SW 1271 (cell line): ENCODE data around the gene STIL.
"Not testable (repeated sequence)": the region's sequence is repeated elsewhere in the genome, so short reads cannot be mapped to it uniquely, and the experiment has no call there.

ENCODE experiments used
- DNase-seq, 2 experiments: peaks; one replicate each; lab custom pipeline; 2025; lab: John Stamatoyannopoulos, UW

Gene STIL

DNA sequence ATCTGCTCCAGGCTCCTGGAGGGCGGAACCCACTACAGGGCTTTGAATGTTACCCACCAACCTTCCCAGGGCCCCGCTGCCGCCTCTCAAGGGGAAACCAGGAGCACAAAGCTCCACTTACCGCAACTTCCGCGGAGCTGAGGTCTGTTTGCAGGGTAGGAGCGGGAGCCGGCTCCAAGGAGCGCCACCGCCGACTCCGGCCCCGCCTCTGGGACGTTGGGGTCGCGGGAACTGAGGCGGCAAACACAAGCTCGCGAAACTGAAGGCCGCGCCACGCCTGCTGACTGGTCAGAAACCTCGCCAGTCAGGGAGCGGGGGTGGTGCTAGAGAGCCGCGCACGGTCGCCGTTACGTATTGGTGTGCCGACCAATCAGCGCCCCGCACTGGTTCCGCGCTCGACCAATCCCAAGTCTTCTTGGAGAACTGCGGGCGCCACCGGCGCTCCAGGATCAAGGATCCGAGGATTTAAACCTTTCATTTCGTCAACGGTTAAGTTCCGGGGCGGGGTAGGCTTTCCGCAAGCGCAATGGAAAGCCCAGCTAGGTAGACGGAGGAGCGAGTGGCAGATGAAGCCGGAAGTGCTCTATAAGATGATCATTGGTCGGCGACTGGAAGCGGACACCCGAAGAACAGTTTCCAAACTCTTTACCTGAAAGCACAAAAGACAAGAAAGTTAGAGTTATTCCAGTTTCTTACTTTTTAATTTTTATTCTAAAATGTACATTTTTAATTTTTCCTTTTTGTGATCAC, at the start of gene STIL:
Gene STIL, minus strand, starts transcription at position 233 of the 750 bp plus-strand sequence. CDS start 3,828 bp downstream, outside the sequence.
- DNase-seq, result peak; percentile 95 to 97

- DNase-seq, result no peak
Measured at GRCh38 chr1:47362828-47363227, 48.9 kb upstream of the STIL start.

- DNase-seq, result no peak
Measured at GRCh38 chr1:47361380-47361779, 47.4 kb upstream of the STIL start.

DNA sequence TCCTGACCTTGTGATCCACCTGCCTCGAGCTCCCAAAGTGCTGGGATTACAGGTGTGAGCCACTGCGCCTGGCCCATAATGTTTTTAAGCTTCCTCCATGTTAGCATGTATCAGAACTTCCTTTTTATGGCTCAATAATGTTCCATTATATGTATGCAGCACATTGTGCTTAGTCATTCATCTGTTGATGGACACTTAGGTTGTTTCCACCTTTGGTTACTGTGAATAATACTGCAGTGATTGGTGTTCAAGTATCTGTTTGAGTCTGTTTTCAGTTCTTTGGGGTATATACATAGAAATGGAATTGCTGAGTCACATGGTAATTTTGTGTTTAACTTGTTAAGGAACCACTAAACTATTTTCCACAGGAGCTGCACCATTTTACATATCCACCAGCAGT, 37.4 kb upstream of the STIL start:
- no peak for DNase-seq

DNA sequence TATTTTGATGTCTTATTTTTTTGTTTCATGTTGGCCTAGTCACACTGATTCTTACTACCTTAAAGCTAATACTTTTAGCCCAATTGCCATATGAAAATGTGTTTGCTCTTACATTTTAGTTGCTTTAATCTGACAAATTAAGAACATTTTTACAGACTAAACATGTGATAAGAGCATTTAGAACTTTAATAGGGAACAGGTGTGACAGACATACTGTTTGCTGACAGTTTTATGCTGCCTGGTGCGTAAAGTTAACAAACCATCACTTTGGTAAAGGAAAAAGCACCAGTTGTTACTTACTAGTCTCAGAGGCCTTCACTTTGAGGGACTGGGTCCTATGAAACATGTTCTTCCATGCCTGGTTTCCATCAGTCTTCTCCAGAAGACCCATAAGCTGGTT, 34.3 kb upstream of the STIL start:
- no peak for DNase-seq

DNA sequence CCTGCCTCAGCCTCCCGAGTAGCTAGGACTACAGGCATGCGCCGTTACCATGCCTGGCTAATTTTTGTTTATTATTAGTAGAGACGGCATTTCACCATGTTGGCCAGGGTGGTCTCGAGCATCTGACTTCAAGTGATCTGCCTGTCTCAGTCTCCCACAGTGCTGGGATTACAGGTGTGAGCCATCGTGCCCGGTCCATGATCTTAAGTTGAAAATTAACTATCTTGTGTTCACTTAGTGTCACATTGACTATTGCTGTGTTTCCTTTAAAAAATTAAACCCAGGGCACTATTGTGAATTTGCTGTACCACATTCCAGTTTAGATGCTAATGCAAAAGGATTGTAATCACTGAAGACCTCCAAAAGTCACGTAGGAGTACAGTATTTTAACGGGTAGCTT, 33.8 kb upstream of the STIL start:
- no peak for DNase-seq

- DNase-seq, result not testable (repeated sequence)
Measured at GRCh38 chr1:47346979-47347378, 33.0 kb upstream of the STIL start.

GRCh38 chr1:47340227-47340626, 26.3 kb upstream of the STIL start:
- no peak for DNase-seq

DNA sequence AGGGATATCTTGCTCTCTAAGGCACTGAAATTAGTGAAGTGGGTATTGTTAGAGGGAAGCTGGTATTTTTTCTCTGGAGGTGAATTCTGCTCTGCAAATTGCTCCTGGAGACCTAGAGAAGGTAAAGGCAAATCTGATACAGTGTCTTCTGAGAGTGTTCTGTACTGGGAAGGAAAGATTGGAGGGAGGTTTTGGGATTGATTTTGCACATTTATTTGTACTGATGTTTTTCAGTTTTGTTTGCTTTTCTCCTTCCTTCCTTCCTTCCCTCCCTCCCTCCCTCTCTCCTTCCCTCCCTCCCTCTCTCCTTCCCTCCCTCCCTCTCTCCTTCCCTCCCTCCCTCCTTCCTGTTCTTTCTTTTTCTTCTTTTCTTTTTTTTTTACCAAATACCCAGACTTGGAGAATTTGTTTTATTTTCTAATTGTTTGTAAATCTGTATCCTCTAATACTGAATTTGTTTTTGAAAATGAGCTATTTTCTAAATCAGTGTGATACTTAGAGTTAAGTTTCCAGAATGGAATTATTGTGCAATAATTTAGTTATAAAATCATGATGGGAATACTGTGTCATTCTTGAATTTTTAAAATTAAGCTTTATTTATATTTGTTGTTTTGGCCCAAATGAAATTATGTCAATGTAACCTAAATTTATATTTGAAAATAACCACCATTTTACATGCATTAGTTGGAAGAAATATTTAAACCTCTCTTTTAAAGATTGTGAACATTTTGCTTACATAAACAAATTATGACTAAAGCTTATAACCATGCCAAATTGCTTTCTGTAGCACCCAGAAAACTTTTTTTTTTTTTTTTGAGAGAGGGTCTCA, 24.5 kb upstream of the STIL start:
- no peak for DNase-seq

- no peak for DNase-seq
Measured at GRCh38 chr1:47337350-47337749, 23.4 kb upstream of the STIL start.

DNA sequence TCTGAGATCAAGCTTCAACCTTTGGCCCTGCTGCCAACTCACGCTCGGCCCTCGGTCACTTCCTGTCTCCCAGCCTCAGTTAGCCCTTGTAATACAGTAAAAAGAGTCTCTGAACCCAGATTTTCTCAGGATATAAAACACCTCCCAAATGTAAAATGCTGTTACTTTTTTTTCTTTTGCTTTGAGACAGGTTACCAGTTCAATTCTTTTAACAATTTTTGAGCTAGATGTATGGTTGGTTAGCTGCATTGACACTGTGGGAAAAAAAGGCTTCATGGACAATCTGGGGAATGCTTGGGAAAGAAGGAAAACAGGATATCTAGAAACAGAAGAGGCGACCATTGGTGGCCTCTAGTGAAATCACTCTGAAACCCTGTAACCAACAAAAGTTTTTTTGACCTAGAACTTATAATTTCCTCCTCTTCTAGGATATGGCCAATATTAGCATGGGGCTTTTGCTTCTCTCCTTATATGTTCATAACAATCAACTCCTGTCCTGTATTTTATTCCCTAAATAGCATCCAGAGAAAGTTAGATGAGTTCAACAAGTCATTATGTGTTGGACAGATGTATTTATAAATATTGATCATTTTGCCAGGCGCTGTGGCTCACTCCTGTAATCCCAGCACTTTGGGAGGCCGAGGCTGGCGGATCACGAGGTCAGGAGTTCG, 21.0 kb upstream of the STIL start:
- no peak for DNase-seq

GRCh38 chr1:47333922-47334764, 20.2 kb upstream of the STIL start:
- DNase-seq, result peak; percentile 37 to 69

GRCh38 chr1:47333578-47333921, 19.6 kb upstream of the STIL start, which contains the start of gene CMPK1:
Gene CMPK1, plus strand, starts transcription at chr1:47333790. Its CDS starts 156 bp downstream, at chr1:47333946.
- DNase-seq, result peak in 1 of 2 experiments; percentile 72

DNA sequence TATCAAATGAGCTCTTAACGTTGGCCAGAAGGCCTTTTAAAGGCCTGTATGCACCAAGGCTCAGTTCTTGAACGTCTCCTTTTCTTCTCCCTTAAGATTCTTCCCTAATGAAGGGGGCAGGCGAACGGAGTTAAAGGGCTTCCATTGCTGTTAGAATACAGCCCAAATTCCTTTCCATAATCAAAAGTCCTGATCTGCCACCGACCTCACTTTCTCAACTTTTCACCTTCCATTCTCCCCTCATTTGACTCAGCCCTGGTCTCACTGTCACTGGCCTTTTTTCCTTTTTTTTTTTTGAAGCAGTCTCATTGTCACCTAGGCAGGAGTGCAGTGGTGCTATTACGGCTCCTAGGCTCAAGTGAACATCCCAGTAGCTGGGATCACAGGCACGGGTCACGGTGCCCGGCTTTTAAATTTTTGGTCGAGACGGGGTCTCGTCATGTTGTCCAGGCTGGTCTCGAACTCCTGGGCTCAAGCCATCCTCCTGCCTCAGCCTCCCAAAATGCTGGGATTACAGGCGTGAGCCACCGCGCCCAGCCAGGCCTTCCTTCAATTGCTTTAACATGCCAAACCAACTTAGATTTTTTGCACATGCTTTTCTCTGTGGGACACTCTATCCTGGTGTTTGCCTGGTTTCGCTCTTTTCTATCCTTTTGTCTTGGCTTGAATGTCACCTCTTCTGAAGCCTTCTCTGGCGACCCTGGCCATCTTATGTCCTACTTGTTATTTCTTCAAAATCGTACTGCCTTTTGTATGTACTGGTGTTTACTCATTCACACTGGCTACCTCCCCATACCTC, 19.0 kb upstream of the STIL start:
- DNase-seq, result no peak

DNA sequence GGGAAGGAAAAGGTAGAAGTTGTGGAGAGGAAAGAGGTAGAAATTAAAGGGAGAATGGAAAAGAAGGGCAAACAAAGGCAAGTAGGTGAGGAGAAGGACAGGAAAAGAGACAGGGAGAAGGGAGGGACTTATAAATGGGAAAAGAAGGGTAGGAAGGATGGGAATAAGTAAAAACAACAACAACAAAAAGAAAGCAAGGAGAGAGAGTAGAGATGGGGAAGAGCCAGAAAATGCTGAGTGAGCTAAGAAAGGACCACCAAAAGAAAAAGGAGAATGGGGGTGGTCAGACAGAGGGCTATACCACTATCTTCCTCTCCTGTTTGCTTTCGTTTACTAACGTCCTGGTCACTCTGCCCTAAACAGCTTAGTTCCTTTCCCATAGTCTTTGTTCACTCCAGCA, 17.9 kb upstream of the STIL start:
- DNase-seq, result no peak

DNA sequence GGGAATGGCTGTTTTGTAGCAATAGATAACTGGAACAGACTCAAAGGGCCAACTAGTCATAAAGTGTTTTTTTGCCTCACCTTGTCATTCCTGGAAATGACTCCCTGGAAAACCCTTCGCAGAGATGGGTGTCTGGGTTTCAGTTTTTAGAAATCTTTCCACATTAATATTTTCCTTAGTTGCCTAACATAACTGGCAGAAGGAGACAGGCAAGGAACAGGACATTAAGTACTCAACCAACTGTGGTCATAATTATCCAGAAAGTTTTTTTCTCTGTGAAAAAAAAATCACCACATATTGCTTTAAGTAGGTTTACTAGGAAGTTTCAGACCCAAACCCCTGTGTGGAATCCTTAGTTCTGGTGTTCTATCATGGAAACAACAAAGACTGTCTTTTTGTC, 16.3 kb upstream of the STIL start:
- no peak for DNase-seq

- DNase-seq, result no peak
Measured at GRCh38 chr1:47328992-47329391, 15.0 kb upstream of the STIL start.

DNA sequence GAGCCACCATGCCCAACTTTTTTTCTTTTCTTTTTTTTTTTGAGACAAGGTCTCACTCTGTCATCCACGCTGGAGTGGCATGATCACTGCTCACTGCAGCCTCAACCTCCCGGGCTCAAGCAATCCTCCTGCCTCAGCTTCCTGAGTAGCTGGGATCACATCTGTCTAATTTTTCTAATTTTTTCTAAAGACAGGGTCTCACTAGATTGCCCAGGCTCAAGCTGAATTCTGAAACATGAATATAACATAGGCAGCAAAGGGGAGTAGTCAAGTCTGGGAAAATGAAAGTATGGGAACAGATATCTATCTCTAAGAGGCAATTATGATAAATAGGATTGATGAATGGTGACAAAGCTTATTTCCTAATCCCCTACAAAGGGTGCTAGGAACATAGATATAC, 12.3 kb upstream of the STIL start:
- no peak for DNase-seq

GRCh38 chr1:47325528-47325927, 11.6 kb upstream of the STIL start:
- DNase-seq, result no peak

- no peak for DNase-seq
Measured at GRCh38 chr1:47324682-47325081, 10.7 kb upstream of the STIL start.

- DNase-seq, result no peak
Measured at GRCh38 chr1:47323599-47324031, 9.7 kb upstream of the STIL start.
